Left lung (tissue), 10 donors: Measurements from ENCODE around the gene NCEH1. TPM values are rescaled to one million over a fixed set of nuclear protein-coding genes. Genes with fewer than 3 reads are reported as not detected.

Experiments
- ATAC-seq: fragments of 200-7000 bp; cut with Tn5 transposase; one replicate; pipeline ENCODE4 v1.9.1; 2020; ENCODE audit warnings: moderate library complexity
- DNase-seq, 4 donors: peaks; one replicate each; pipeline ENCODE4 v3.0.0-alpha.2; 2013 to 2020
- H3K27ac ChIP-seq, 2 donors: fragments of 200-600 bp; sonication (generic) in 1 of 2; one replicate each; pipeline versions ENCODE4 v1.5.0 to v1.8.0; 2020 to 2021
- H3K27me3 ChIP-seq, 2 donors: fragments of 200-600 bp; sonication (generic) in 1 of 2; one replicate each; pipeline versions ENCODE4 v1.5.0 to v1.8.0; 2020 to 2021
- H3K36me3 ChIP-seq, 2 donors: fragments of 200-600 bp; sonication (generic) in 1 of 2; one replicate each; pipeline versions ENCODE4 v1.5.0 to v1.8.0; 2020 to 2021
- H3K4me1 ChIP-seq, 2 donors: fragments of 200-600 bp; one replicate each; pipeline ENCODE4 v1.8.0; 2021
- H3K4me3 ChIP-seq, 2 donors: fragments of 200-600 bp; sonication (generic) in 1 of 2; one replicate each; pipeline versions ENCODE4 v1.5.0 to v1.8.0; 2020 to 2021; ENCODE audit warnings: mild to moderate bottlenecking in 1 of 2
- H3K9me3 ChIP-seq, 2 donors: fragments of 200-600 bp; sonication (generic) in 1 of 2; one replicate each; pipeline versions ENCODE4 v1.5.0 to v1.8.0; 2020 to 2021
- intact Hi-C, 2 donors: fragments of 100-400 bp; cut with DNase I; formaldehyde crosslinking; loops; one replicate each; pipeline versions ENCODE4 v1.11.2 to v1.14.2; 2022
- polyA plus RNA-seq, 6 donors: library from polyadenylated mRNA; unstranded; fragments of 120-200 nt; gene quantifications; one replicate each; pipeline ENCODE4 v1.2.1, GENCODE V29; 2013; ENCODE audit not compliant: insufficient read length in 6 of 6
- total RNA-seq, 2 donors: library from RNA; stranded (reverse); fragmentation: NEBNext Ultra II Directional; extraction: Animal tissue kit (Norgen Biotek cat#: 25700); gene quantifications; one replicate each; pipeline ENCODE4 v1.2.1, GENCODE V29; 2021
- TF ChIP-seq, protein P1 (sequence below), 2 donors: fragments of 200-600 bp; sonication (generic) in 1 of 2; IDR thresholded peaks; one replicate each; pipeline versions ENCODE4 v1.5.0 to v1.8.0; 2021; ENCODE audit warnings: antibody characterized with exemption in 2 of 2
- donor health status: DM: no; HTN: yes; CAD: no.
- donor health status: DM: no; HTN: no; CAD: no.

Gene NCEH1
- total and polyA plus RNA-seq, 8 donors = 2.8 to 66.6 (median 3.3) TPM

DNA sequence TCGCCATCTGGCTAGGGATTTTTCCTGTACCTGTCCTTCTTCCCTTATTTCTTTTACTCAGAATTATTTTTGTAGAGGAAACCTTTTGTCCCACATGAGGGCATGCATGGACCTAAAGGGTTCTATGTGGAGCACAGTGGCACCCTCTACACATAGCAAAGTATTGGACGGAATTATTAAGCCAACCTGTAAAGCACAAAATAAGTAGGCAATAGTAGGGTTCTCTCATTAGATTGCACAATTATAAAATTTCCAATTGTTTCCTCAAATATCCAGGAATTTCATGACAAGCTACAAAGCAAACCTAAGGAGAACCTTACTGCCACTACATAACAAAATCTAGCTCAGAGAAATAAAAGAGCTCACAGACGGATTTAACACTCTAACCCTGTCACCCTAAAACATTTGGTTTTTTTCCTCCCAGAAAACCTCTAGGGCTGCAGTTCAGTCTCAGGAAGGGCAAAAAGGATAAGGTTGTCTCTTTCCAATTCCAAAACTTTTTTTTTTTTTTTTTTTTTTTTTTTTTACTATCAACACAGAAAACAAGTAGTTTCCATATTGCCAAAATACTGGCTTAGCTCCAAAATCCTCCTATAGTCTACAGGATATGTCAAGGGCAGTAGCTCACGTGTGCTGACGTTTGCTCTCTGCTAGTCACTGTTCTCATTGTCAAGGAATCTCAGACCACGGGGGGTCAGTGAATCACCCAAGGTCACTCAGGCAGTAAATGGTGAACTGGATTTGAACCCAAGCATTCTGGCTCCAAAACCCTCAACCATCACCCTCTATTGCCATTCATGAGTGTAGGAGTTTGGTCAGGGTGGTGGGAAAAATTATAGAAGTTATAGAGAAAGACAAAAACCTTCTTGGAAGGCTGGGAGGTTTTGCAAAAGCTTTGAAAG lies 52.3 kb downstream of the NCEH1 start:
- DNase-seq (no peak), ATAC-seq (peak; percentile 66)
- no peak overlapping the region for H3K4me3 ChIP-seq
- intact Hi-C loops = no loop called here
- H3K9me3 ChIP-seq = no peaks in the 10 kb centered on the region
- H3K36me3 ChIP-seq = no peaks in the 10 kb centered on the region
- no peaks in the 10 kb centered on the region for H3K27me3 ChIP-seq
- H3K27ac ChIP-seq = no peak overlapping the region
- TF ChIP-seq, protein P1, sequence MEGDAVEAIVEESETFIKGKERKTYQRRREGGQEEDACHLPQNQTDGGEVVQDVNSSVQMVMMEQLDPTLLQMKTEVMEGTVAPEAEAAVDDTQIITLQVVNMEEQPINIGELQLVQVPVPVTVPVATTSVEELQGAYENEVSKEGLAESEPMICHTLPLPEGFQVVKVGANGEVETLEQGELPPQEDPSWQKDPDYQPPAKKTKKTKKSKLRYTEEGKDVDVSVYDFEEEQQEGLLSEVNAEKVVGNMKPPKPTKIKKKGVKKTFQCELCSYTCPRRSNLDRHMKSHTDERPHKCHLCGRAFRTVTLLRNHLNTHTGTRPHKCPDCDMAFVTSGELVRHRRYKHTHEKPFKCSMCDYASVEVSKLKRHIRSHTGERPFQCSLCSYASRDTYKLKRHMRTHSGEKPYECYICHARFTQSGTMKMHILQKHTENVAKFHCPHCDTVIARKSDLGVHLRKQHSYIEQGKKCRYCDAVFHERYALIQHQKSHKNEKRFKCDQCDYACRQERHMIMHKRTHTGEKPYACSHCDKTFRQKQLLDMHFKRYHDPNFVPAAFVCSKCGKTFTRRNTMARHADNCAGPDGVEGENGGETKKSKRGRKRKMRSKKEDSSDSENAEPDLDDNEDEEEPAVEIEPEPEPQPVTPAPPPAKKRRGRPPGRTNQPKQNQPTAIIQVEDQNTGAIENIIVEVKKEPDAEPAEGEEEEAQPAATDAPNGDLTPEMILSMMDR (IDR thresholded peaks at IDR 0.05) = no peak
- H3K4me1 ChIP-seq = peaks cover 0 to 3% of the 10 kb centered on the region in 2 donors

DNA sequence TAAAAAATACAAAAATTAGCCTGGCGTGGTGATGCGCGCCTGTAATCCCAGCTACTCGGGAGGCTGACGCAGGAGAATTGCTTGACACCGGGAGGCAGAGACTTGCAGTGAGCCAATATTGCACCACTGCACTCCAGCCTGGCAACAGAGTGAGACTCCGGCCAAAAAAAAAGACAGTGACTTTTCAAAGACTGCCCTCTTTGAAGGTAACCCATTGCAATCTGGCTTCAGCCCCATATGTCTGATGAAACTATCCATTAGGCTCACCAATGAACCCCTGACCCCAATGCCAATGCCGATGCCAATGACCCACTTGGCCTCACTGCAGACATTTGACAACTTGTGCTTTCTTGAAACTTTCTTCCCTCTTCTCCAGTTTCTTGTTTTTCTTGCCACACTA lies 54.3 kb downstream of the NCEH1 start:
- peaks cover 0 to 3% of the 10 kb centered on the region in 2 donors for H3K4me1 ChIP-seq
- TF ChIP-seq, protein P1 (IDR thresholded peaks at IDR 0.05) = no peak
- no peaks in the 10 kb centered on the region for H3K9me3 ChIP-seq

DNA sequence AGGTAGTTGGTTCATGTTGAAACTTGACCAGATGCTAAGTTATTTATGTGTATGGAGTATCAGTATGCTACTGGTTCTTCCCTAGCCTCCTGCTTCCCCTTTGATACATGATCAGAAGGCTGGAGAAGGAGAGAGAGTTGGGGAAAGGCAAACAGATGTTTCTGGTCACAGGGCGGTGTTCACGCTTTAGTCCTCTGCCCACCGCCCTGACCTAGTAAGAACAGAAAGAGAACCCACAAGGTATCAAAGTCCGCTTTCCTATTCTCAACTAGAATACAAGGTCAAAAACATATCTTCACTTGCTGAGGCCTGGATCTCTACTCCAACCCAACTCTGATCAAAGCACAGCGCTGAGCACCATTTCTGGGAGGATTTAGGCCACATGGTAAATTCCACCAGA lies 55.5 kb downstream of the NCEH1 start:
- H3K4me1 ChIP-seq = peaks cover 0 to 3% of the 10 kb centered on the region in 2 donors
- H3K36me3 ChIP-seq = no peaks in the 10 kb centered on the region
- H3K27me3 ChIP-seq = no peaks in the 10 kb centered on the region
- DNase-seq (no peak), ATAC-seq (no peak)
- intact Hi-C loops = no loop called here
- TF ChIP-seq, protein P1 (IDR thresholded peaks at IDR 0.05) = no peak
- no peak overlapping the region for H3K27ac ChIP-seq
- H3K4me3 ChIP-seq = no peak overlapping the region
- H3K9me3 ChIP-seq = no peaks in the 10 kb centered on the region

More for the DNA sequence above, 54.3 kb downstream of the NCEH1 start:
- Histone ChIP-seq H3K27ac (no peak overlapping the region), H3K36me3 (no peaks in the 10 kb centered on the region), H3K4me3 (no peak overlapping the region), H3K27me3 (no peaks in the 10 kb centered on the region)
- intact Hi-C loops = no loop called here
- DNase-seq (no peak), ATAC-seq (no peak)

DNA sequence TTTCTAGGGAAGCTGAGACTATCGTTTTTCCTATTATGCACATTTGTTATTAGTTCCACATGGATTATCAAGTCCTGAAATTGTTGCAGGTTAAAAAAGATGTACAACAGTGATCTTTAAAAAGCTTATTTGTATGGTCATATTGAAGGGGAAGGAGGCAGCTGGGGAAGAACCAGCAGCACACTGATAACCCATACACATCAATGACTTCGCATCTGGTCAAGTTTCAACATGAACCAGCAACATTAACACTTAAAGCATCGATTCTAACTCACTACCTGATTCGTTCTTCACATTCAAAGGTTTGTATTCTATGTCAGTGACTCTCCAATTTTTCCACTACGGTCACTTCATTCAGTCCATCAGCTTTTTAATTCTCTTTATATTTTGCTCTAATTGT lies 56.4 kb downstream of the NCEH1 start:
- no peak for DNase-seq
- Histone ChIP-seq H3K4me1 (peaks cover 0 to 7% of the 10 kb centered on the region in 2 donors), H3K9me3 (no peaks in the 10 kb centered on the region), H3K27me3 (no peaks in the 10 kb centered on the region), H3K27ac (no peak overlapping the region), H3K36me3 (no peaks in the 10 kb centered on the region), H3K4me3 (no peak overlapping the region)
- intact Hi-C loops = no loop called here
- TF ChIP-seq, protein P1 (IDR thresholded peaks at IDR 0.05) = no peak
- ATAC-seq = no peak

DNA sequence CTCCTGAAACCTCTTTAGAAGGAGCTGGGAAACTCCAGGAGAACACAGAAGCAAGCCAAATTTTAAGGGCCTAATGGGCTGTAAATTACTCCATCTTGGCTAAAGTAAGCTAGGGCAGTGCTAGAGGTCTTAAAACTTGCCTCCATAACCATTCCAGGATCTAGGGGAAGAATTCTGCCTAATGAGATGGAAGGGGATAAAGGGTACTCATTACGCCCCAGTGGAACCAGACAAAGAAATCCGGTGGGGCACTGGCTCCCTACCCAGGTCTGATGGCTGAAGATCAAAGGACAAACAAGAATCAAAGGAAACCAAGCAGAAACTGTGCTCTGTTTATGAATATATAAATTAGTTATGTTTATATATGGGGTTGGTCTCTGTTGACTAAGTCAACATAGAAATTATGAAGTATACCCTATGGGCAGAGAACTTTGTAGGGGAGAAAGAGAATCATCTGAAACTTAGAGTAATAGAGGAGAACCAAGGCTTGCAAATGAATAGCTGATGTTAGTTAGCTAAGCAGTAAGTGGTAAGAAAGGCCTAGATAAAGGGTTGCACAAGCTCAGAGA lies 57.8 kb downstream of the NCEH1 start:
- H3K4me3 ChIP-seq = no peak overlapping the region
- intact Hi-C loops = no loop called here
- DNase-seq (no peak), ATAC-seq (no peak)
- no peaks in the 10 kb centered on the region for H3K36me3 ChIP-seq
- H3K9me3 ChIP-seq = no peaks in the 10 kb centered on the region
- H3K4me1 ChIP-seq = peaks cover 0 to 14% of the 10 kb centered on the region in 2 donors
- TF ChIP-seq, protein P1 (IDR thresholded peaks at IDR 0.05) = no peak
- H3K27me3 ChIP-seq = no peaks in the 10 kb centered on the region
- no peak overlapping the region for H3K27ac ChIP-seq
